Right lobe of liver (tissue), 4 donors: ENCODE data around the gene THSD8.

Experiments used
- CTCF ChIP-seq, 4 donors: fragments of 200-600 bp in 3 of 4; fragments of 450-650 bp in 1 of 4; IDR thresholded peaks; one replicate each; pipeline versions ENCODE4 v1.5.1 to v1.8.0; 2016 to 2022; ENCODE audit warnings: antibody characterized with exemption in 4 of 4, mild to moderate bottlenecking in 2 of 4
- POLR2A ChIP-seq: fragments of 450-650 bp; IDR thresholded peaks from one replicate; pipeline ENCODE4 v1.6.1; 2017; ENCODE audit warnings: antibody characterized with exemption, mild to moderate bottlenecking
- donor health status: DM: no; HTN: no; CAD: no.
- donor health status: DM: no; HTN: no; CAD: no.
- donor health status: DM: no; HTN: yes; CAD: no.

- peak; percentile 95 to 98 (median 97) for TF ChIP-seq CTCF (IDR thresholded peaks at IDR 0.05)
- no peak for TF ChIP-seq POLR2A
These were observed 44.2 kb upstream of the THSD8 start for GRCh38 chr19:12757544-12758274.
